Measurements from ENCODE around the gene PLA2G12B. TPM values are rescaled to one million over a fixed set of nuclear protein-coding genes. Genes with fewer than 3 reads are reported as not detected.

Gene PLA2G12B
- total RNA-seq, 3 donors from 2014 or later (not counting 1 experiment from before 2014, with no cell fraction given), result not detected

- H3K4me3 ChIP-seq (ENCODE audit: low read length), result no peak overlapping the region
- intact Hi-C loops (cut with micrococcal nuclease), result no loop called here
- no peaks in the 10 kb centered on the region for H3K9me3 Mint-ChIP-seq
- peaks cover 0 to 6% of the 10 kb centered on the region in 2 donors for H3K27me3 Mint-ChIP-seq (ENCODE audit: low read depth in 2 of 2)
- no peaks in the 10 kb centered on the region for H3K4me1 Mint-ChIP-seq
- H3K36me3 ChIP-seq (ENCODE audit: control insufficient read depth, insufficient read depth, low read length), result no peaks in the 10 kb centered on the region
- no peak for ATAC-seq
- no peak for TF ChIP-seq CTCF (IDR thresholded peaks at IDR 0.05)
- WGBS (ENCODE audit: insufficient coverage), result 95% methylated on average over 10 of the region's 10 CpGs
- H3K4me3 Mint-ChIP-seq, result no peak overlapping the region
- H3K27me3 ChIP-seq (ENCODE audit: control insufficient read depth, insufficient read depth, low read length), result no peaks in the 10 kb centered on the region
- no peaks in the 10 kb centered on the region for H3K9me3 ChIP-seq (ENCODE audit: control insufficient read depth, insufficient read depth, low read length)
- no peak overlapping the region for H3K27ac Mint-ChIP-seq
- H3K36me3 Mint-ChIP-seq, result no peaks in the 10 kb centered on the region
- no peak overlapping the region for H3K27ac ChIP-seq (ENCODE audit: low read length)
- no peak for DNase-seq
- H3K4me1 ChIP-seq (ENCODE audit: control insufficient read depth, insufficient read depth, low read length), result no peaks in the 10 kb centered on the region
These were observed 56.0 kb downstream of the PLA2G12B start for GRCh38 chr10:72898616-72899015.

GRCh38 chr10:72895236-72895850 lies 59.3 kb downstream of the PLA2G12B start:
- no peak for TF ChIP-seq CTCF (IDR thresholded peaks at IDR 0.05)
- H3K27me3 ChIP-seq (ENCODE audit: control insufficient read depth, insufficient read depth, low read length), result no peaks in the 10 kb centered on the region
- WGBS (ENCODE audit: insufficient coverage), result 89% methylated on average over 11 of the region's 11 CpGs

DNA sequence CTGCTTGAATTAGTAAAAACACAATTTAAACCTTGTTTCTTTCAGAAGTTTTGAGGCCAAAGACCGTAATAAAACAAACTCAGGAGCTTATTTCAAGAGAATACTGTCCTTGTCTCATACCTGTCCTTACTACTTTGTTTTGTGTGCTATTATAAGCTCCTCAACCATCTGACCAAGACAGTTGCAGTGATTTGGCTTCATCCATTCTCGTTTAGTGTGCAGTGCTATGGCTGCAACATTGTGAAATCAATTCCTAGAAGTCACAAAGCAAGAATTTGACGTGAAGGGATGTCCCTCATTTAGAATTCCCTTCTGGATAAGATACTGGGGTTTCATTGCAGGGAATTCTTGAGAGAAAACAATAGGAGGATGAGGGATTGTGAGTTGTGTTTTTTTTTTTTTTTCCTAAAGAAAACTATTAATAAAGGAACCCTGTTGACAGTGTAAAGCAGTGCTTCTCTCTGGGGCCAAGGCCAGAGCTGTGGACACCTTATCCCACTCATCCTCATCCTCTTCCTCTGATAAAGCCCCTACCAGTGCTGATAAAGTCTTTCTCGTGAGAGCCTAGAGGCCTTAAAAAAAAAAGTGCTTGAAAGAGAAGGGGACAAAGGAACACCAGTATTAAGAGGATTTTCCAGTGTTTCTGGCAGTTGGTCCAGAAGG lies 61.3 kb downstream of the PLA2G12B start, which contains the start of gene OIT3:
Gene OIT3 (plus strand): TSS at position 604 of the 663 bp plus-strand sequence. CDS start 60 bp downstream, outside the sequence.
- Mint-ChIP-seq H3K36me3 (no peaks in the 10 kb centered on the region), H3K27me3 (ENCODE audit: low read depth in 2 of 2) (peaks cover 0 to 6% of the 10 kb centered on the region in 2 donors), H3K9me3 (no peaks in the 10 kb centered on the region), H3K4me3 (no peak within 1 kb of the TSS), H3K27ac (no peak within 1 kb of the TSS), H3K4me1 (peaks cover 13 to 20% of the 10 kb centered on the region in 2 donors)
- H3K9me3 ChIP-seq (ENCODE audit: control insufficient read depth, insufficient read depth, low read length), result no peaks in the 10 kb centered on the region
- 83% methylated on average over 3 of the region's 4 CpGs for WGBS (ENCODE audit: insufficient coverage)
- TF ChIP-seq CTCF (IDR thresholded peaks at IDR 0.05), result no peak
- no peaks in the 10 kb centered on the region for H3K36me3 ChIP-seq (ENCODE audit: control insufficient read depth, insufficient read depth, low read length)
- H3K4me1 ChIP-seq (ENCODE audit: control insufficient read depth, insufficient read depth, low read length), result no peaks in the 10 kb centered on the region
- DNase-seq, result no peak
- no peak for ATAC-seq
- no peak within 1 kb of the TSS for H3K4me3 ChIP-seq (ENCODE audit: low read length)
- no peak within 1 kb of the TSS for H3K27ac ChIP-seq (ENCODE audit: low read length)
- intact Hi-C loops (cut with micrococcal nuclease), result no loop called here
- no peaks in the 10 kb centered on the region for H3K27me3 ChIP-seq (ENCODE audit: control insufficient read depth, insufficient read depth, low read length)

More at GRCh38 chr10:72895236-72895850, 59.3 kb downstream of the PLA2G12B start:
- no peak for DNase-seq
- Histone ChIP-seq H3K27ac (ENCODE audit: low read length) (no peak overlapping the region), H3K9me3 (ENCODE audit: control insufficient read depth, insufficient read depth, low read length) (no peaks in the 10 kb centered on the region), H3K36me3 (ENCODE audit: control insufficient read depth, insufficient read depth, low read length) (no peaks in the 10 kb centered on the region), H3K4me1 (ENCODE audit: control insufficient read depth, insufficient read depth, low read length) (no peaks in the 10 kb centered on the region), H3K4me3 (ENCODE audit: low read length) (no peak overlapping the region)
- no peak for ATAC-seq
- no peaks in the 10 kb centered on the region for H3K9me3 Mint-ChIP-seq
- intact Hi-C loops (cut with micrococcal nuclease), result no loop called here
- no peak overlapping the region for H3K4me3 Mint-ChIP-seq
- H3K36me3 Mint-ChIP-seq, result no peaks in the 10 kb centered on the region
- H3K27me3 Mint-ChIP-seq (ENCODE audit: low read depth in 2 of 2), result peaks cover 0 to 6% of the 10 kb centered on the region in 2 donors
- peaks cover 1 to 4% of the 10 kb centered on the region in 2 donors for H3K4me1 Mint-ChIP-seq
- no peak overlapping the region for H3K27ac Mint-ChIP-seq

Measured in natural killer cell (primary cell).